ENCODE measurements around the gene YIPF6.
A peak's percentile ranks its signal among the peaks of the same experiment; 100 is the strongest.

Gene YIPF6

DNA sequence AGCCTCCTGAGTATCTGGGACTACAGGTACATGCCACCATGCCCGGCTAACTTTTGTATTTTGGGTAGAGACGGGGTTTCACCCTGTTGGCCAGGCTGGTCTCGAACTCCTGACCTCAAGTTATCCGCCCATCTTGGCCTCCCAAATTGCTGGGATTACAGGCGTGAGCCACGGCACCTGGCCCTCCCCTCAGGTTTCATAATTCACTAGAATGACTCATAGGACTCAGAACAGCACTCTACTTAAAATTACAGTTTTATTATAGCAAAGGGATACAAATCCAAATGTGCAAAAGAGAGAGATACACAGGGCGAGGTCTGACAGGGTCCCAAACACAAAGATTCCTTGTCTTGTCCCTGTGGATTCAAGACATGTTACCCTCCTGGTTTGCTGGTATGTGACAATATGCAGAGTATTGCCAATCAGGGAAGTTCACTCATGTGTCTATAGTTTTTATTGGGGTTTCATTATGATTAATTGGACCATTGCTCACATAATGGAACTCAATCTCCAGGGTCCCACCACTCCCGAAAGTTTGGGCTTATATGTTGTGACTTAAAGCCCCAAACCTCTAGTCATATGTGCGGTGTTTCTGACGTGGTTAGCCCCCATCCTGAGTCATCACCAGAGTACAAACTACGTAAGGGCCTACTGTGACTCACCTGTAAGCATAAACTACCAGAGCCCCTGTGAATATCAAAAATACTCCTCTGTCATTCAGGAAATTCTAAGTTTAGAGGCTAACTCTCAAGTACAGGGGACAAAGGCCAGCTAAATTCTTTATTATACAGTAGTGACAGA is 5.2 kb downstream of the YIPF6 start:
- Histone ChIP-seq H3K4me2 (ENCODE audit: low read length, poor library complexity, severe bottlenecking) (no peak overlapping the region), H2BK120ac (ENCODE audit: low read depth, low read length) (no peak overlapping the region), H2BK12ac (ENCODE audit: low read length in 2 of 2) (no peak overlapping the region), H2BK5ac (ENCODE audit: low read depth, low read length, poor library complexity, severe bottlenecking) (no peak overlapping the region), H3K4ac (ENCODE audit: low read depth in 1 of 2, low read length in 2 of 2) (no peak overlapping the region), H2BK15ac (ENCODE audit: low read depth, poor library complexity, severe bottlenecking) (no peak overlapping the region), H3K4me3 (ENCODE audit: insufficient read depth in 1 of 2, low read depth in 1 of 2, low read length in 2 of 2) (no peak overlapping the region), H3K9me3 (ENCODE audit: control insufficient read depth, low read length) (peaks cover 3% of the 10 kb centered on the region), H3K14ac (ENCODE audit: low read length in 2 of 2) (no peak overlapping the region), H2AFZ (ENCODE audit: low read depth, low read length) (no peak overlapping the region), H3K27ac (ENCODE audit: low read length, poor library complexity, severe bottlenecking) (no peak overlapping the region), H3K4me1 (ENCODE audit: control insufficient read depth, insufficient read depth, low read depth, low read length) (peaks cover 3% of the 10 kb centered on the region), H3K9ac (ENCODE audit: low read length) (no peak overlapping the region), H4K8ac (ENCODE audit: low read length) (no peak overlapping the region), H3K27me3 (ENCODE audit: control insufficient read depth in 1 of 2, insufficient read depth in 1 of 2, low read length in 2 of 2) (peaks cover 0 to 16% of the 10 kb centered on the region in 2 experiments), H3K36me3 (ENCODE audit: control insufficient read depth in 1 of 2, insufficient read depth in 2 of 2, low read depth in 1 of 2, low read length in 2 of 2) (no peaks in the 10 kb centered on the region), H2AK5ac (ENCODE audit: low read length, severe bottlenecking) (no peak overlapping the region), H3K79me1 (replicated peaks; ENCODE audit: low read length, poor library complexity, severe bottlenecking) (no peaks in the 10 kb centered on the region), H4K91ac (ENCODE audit: low read length) (no peak overlapping the region), H3K18ac (ENCODE audit: low read depth in 1 of 2, low read length in 2 of 2) (no peak overlapping the region), H3K23ac (ENCODE audit: low read length in 2 of 2) (no peak overlapping the region)
- DNase-seq: peak; percentile 72
- WGBS: 77% methylated on average over 8 of the region's 11 CpGs

DNA sequence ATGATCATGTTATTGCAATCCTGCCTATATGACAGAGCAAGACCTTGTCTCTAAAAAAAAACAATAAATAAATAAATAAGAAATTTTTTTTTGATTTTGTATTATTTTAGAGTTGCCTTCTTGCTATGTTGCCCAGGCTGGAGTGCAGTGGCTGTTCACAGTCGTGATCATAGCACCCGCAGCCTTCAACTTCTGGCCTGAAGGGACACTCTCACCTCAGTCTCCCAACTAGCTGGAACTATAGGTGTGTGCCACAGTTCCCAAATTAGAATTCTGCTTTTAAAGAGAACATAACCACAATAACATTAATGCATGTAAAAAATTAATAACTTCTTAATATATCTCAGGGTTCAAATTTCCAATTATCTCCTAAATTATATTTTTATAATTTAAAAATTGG is 7.8 kb downstream of the YIPF6 start:
- Histone ChIP-seq H2BK15ac (ENCODE audit: low read depth, poor library complexity, severe bottlenecking) (no peak overlapping the region), H3K4me3 (ENCODE audit: insufficient read depth in 1 of 2, low read depth in 1 of 2, low read length in 2 of 2) (no peak overlapping the region), H3K36me3 (ENCODE audit: control insufficient read depth in 1 of 2, insufficient read depth in 2 of 2, low read depth in 1 of 2, low read length in 2 of 2) (peaks cover 0 to 7% of the 10 kb centered on the region in 2 experiments), H3K18ac (ENCODE audit: low read depth in 1 of 2, low read length in 2 of 2) (no peak overlapping the region), H3K4me1 (ENCODE audit: control insufficient read depth, insufficient read depth, low read depth, low read length) (no peaks in the 10 kb centered on the region), H2BK5ac (ENCODE audit: low read depth, low read length, poor library complexity, severe bottlenecking) (no peak overlapping the region), H4K8ac (ENCODE audit: low read length) (no peak overlapping the region), H2AK5ac (ENCODE audit: low read length, severe bottlenecking) (no peak overlapping the region), H3K9me3 (ENCODE audit: control insufficient read depth, low read length) (no peaks in the 10 kb centered on the region), H3K27ac (ENCODE audit: low read length, poor library complexity, severe bottlenecking) (no peak overlapping the region), H3K14ac (ENCODE audit: low read length in 2 of 2) (no peak overlapping the region), H2BK12ac (ENCODE audit: low read length in 2 of 2) (no peak overlapping the region), H3K9ac (ENCODE audit: low read length) (no peak overlapping the region), H3K79me1 (replicated peaks; ENCODE audit: low read length, poor library complexity, severe bottlenecking) (peaks cover under 1% of the 10 kb centered on the region), H3K4ac (ENCODE audit: low read depth in 1 of 2, low read length in 2 of 2) (no peak overlapping the region), H2AFZ (ENCODE audit: low read depth, low read length) (no peak overlapping the region), H2BK120ac (ENCODE audit: low read depth, low read length) (no peak overlapping the region), H3K27me3 (ENCODE audit: control insufficient read depth in 1 of 2, insufficient read depth in 1 of 2, low read length in 2 of 2) (peaks cover 0 to 16% of the 10 kb centered on the region in 2 experiments), H3K4me2 (ENCODE audit: low read length, poor library complexity, severe bottlenecking) (no peak overlapping the region), H3K23ac (ENCODE audit: low read length in 2 of 2) (no peak overlapping the region), H4K91ac (ENCODE audit: low read length) (no peak overlapping the region)
- no peak for DNase-seq
- 88% methylated on average over 2 of the region's 2 CpGs for WGBS

DNA sequence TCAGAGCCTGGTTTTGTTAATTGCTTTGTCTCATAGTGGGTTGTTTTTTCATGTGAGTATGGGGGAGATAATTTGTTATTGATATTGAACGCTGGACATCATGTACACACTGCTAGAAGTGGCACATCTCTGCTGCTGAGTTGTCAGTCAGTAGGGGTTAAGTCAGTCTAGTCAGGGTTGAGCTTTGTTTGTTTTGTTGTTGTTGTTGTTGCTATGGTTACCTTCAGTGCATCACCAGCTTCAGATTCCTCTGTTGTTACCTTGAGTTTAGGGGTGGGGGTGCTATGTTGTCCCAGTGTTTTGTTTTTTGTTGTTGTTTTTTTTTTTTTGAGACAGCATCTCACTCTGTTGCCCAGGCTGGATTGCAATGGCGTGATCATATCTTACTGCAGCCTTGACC is 9.9 kb downstream of the YIPF6 start:
- no peak overlapping the region for H4K91ac ChIP-seq (ENCODE audit: low read length)
- no peak overlapping the region for H4K8ac ChIP-seq (ENCODE audit: low read length)
- no peak overlapping the region for H2BK12ac ChIP-seq (ENCODE audit: low read length in 2 of 2)
- no peak overlapping the region for H3K27ac ChIP-seq (ENCODE audit: low read length, poor library complexity, severe bottlenecking)
- no peak overlapping the region for H2BK120ac ChIP-seq (ENCODE audit: low read depth, low read length)
- no peak overlapping the region for H2AFZ ChIP-seq (ENCODE audit: low read depth, low read length)
- H3K23ac ChIP-seq (ENCODE audit: low read length in 2 of 2): no peak overlapping the region
- H3K4me2 ChIP-seq (ENCODE audit: low read length, poor library complexity, severe bottlenecking): no peak overlapping the region
- no peaks in the 10 kb centered on the region for H3K4me1 ChIP-seq (ENCODE audit: control insufficient read depth, insufficient read depth, low read depth, low read length)
- no peak overlapping the region for H2BK5ac ChIP-seq (ENCODE audit: low read depth, low read length, poor library complexity, severe bottlenecking)
- no peaks in the 10 kb centered on the region for H3K9me3 ChIP-seq (ENCODE audit: control insufficient read depth, low read length)
- no peak overlapping the region for H2AK5ac ChIP-seq (ENCODE audit: low read length, severe bottlenecking)
- no peak overlapping the region for H3K4ac ChIP-seq (ENCODE audit: low read depth in 1 of 2, low read length in 2 of 2)
- H2BK15ac ChIP-seq (ENCODE audit: low read depth, poor library complexity, severe bottlenecking): no peak overlapping the region
- peaks cover 3 to 23% of the 10 kb centered on the region in 2 experiments for H3K36me3 ChIP-seq (ENCODE audit: control insufficient read depth in 1 of 2, insufficient read depth in 2 of 2, low read depth in 1 of 2, low read length in 2 of 2)
- H3K14ac ChIP-seq (ENCODE audit: low read length in 2 of 2): no peak overlapping the region
- peak; percentile 59 for DNase-seq
- WGBS: 78% methylated on average over 1 of the region's 2 CpGs
- H3K18ac ChIP-seq (ENCODE audit: low read depth in 1 of 2, low read length in 2 of 2): no peak overlapping the region
- peaks cover 4% of the 10 kb centered on the region for H3K79me1 ChIP-seq (replicated peaks; ENCODE audit: low read length, poor library complexity, severe bottlenecking)
- H3K9ac ChIP-seq (ENCODE audit: low read length): peak overlapping the region; percentile 26
- H3K4me3 ChIP-seq (ENCODE audit: insufficient read depth in 1 of 2, low read depth in 1 of 2, low read length in 2 of 2): no peak overlapping the region
- peaks cover 0 to 15% of the 10 kb centered on the region in 2 experiments for H3K27me3 ChIP-seq (ENCODE audit: control insufficient read depth in 1 of 2, insufficient read depth in 1 of 2, low read length in 2 of 2)

DNA sequence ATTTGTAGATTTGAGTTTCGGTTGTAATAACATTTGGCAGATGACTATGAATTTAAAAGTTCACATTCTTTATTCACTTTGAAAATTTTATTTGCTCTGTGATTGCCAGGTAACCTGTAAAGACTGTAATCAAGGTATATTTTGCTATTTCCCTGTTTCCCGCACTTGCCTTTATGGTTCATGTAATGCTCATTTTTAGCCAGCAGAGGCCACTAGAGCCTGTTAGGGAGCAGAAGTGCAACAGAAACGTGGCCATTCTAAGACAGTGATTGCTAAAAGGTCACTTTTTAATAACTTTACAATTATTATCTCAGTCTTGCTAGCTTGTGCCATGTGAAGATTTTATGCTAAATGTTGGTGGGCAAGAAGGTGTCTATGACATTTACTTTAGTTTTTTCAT is 12.4 kb downstream of the YIPF6 start:
- peak; percentile 52 for DNase-seq
- Histone ChIP-seq H2BK120ac (ENCODE audit: low read depth, low read length) (no peak overlapping the region), H3K18ac (ENCODE audit: low read depth in 1 of 2, low read length in 2 of 2) (no peak overlapping the region), H3K14ac (ENCODE audit: low read length in 2 of 2) (no peak overlapping the region), H3K9ac (ENCODE audit: low read length) (no peak overlapping the region), H3K9me3 (ENCODE audit: control insufficient read depth, low read length) (no peaks in the 10 kb centered on the region), H2BK15ac (ENCODE audit: low read depth, poor library complexity, severe bottlenecking) (no peak overlapping the region), H3K4me3 (ENCODE audit: insufficient read depth in 1 of 2, low read depth in 1 of 2, low read length in 2 of 2) (no peak overlapping the region), H3K4me2 (ENCODE audit: low read length, poor library complexity, severe bottlenecking) (no peak overlapping the region), H3K79me1 (replicated peaks; ENCODE audit: low read length, poor library complexity, severe bottlenecking) (peaks cover 4% of the 10 kb centered on the region), H3K4me1 (ENCODE audit: control insufficient read depth, insufficient read depth, low read depth, low read length) (no peaks in the 10 kb centered on the region), H3K27ac (ENCODE audit: low read length, poor library complexity, severe bottlenecking) (no peak overlapping the region), H2BK12ac (ENCODE audit: low read length in 2 of 2) (no peak overlapping the region), H2AK5ac (ENCODE audit: low read length, severe bottlenecking) (no peak overlapping the region), H3K23ac (ENCODE audit: low read length in 2 of 2) (no peak overlapping the region), H2AFZ (ENCODE audit: low read depth, low read length) (no peak overlapping the region), H3K27me3 (ENCODE audit: control insufficient read depth in 1 of 2, insufficient read depth in 1 of 2, low read length in 2 of 2) (peaks cover 0 to 15% of the 10 kb centered on the region in 2 experiments), H4K91ac (ENCODE audit: low read length) (no peak overlapping the region), H3K4ac (ENCODE audit: low read depth in 1 of 2, low read length in 2 of 2) (no peak overlapping the region), H4K8ac (ENCODE audit: low read length) (no peak overlapping the region), H2BK5ac (ENCODE audit: low read depth, low read length, poor library complexity, severe bottlenecking) (no peak overlapping the region), H3K36me3 (ENCODE audit: control insufficient read depth in 1 of 2, insufficient read depth in 2 of 2, low read depth in 1 of 2, low read length in 2 of 2) (peaks cover 9 to 33% of the 10 kb centered on the region in 2 experiments)
- WGBS: 86% methylated on average over 1 of the region's 3 CpGs
